ENCODE data around the gene GALNT7. TPM values are rescaled to one million over a fixed set of nuclear protein-coding genes. Genes with fewer than 3 reads are reported as not detected.

GALNT7 gene
- total and polyA plus RNA-seq, 7 donors: 0.69 to 3.2 (median 1.6) TPM

GRCh38 chr4:173161311-173161710 is 7.3 kb upstream of the GALNT7 start:
- Histone ChIP-seq H3K36me3 (ENCODE audit: insufficient read depth in 1 of 2, low read depth in 1 of 2) (no peaks in the 10 kb centered on the region), H3K27ac (no peak overlapping the region), H3K4me1 (no peaks in the 10 kb centered on the region), H3K4me3 (no peak overlapping the region), H3K27me3 (ENCODE audit: insufficient read depth in 3 of 3, low read length in 2 of 3) (no peaks in the 10 kb centered on the region), H3K9me3 (no peaks in the 10 kb centered on the region)
- TF ChIP-seq CTCF (IDR thresholded peaks at IDR 0.05): no peak
- DNase-seq: no peak
- intact Hi-C loops (cut with DNase I): no loop called here
- ATAC-seq: no peak

- intact Hi-C loops (cut with DNase I): no loop called here
Measured at GRCh38 chr4:173165706-173166105, 2.9 kb upstream of the GALNT7 start.

GRCh38 chr4:173166491-173166890 is 2.1 kb upstream of the GALNT7 start:
- H3K27me3 ChIP-seq (ENCODE audit: insufficient read depth in 3 of 3, low read length in 2 of 3): peaks cover 0 to 24% (median 0%) of the 10 kb centered on the region in 3 donors
- ATAC-seq (no peak), DNase-seq (no peak)
- H3K4me1 ChIP-seq: peaks cover 6% of the 10 kb centered on the region
- 91 to 94% (median 93%) methylated on average over 4 of the region's 4 CpGs for WGBS, 3 donors
- no peak for TF ChIP-seq CTCF (IDR thresholded peaks at IDR 0.05)
- no peak overlapping the region for H3K4me3 ChIP-seq
- intact Hi-C loops (cut with DNase I): no loop called here
- no peak overlapping the region for H3K27ac ChIP-seq
- no peaks in the 10 kb centered on the region for H3K36me3 ChIP-seq (ENCODE audit: insufficient read depth in 1 of 2, low read depth in 1 of 2)
- H3K9me3 ChIP-seq: no peaks in the 10 kb centered on the region

More at GRCh38 chr4:173165706-173166105, 2.9 kb upstream of the GALNT7 start:
- H3K36me3 ChIP-seq (ENCODE audit: insufficient read depth in 1 of 2, low read depth in 1 of 2): no peaks in the 10 kb centered on the region
- H3K4me3 ChIP-seq: no peak overlapping the region
- TF ChIP-seq CTCF (IDR thresholded peaks at IDR 0.05): no peak
- H3K4me1 ChIP-seq: peaks cover 6% of the 10 kb centered on the region
- ATAC-seq (no peak), DNase-seq (no peak)
- H3K27me3 ChIP-seq (ENCODE audit: insufficient read depth in 3 of 3, low read length in 2 of 3): peaks cover 0 to 21% (median 0%) of the 10 kb centered on the region in 3 donors
- no peaks in the 10 kb centered on the region for H3K9me3 ChIP-seq
- H3K27ac ChIP-seq: no peak overlapping the region

GRCh38 chr4:173167758-173168395 is 734 bp upstream of the GALNT7 start:
- intact Hi-C loops (cut with DNase I): no loop called here
- TF ChIP-seq CTCF (IDR thresholded peaks at IDR 0.05): no peak
- peak overlapping the region; percentile 81 for H3K4me3 ChIP-seq
- peak overlapping the region; percentile 69 for H3K27ac ChIP-seq
- ATAC-seq (peak in 1 of 4 donors; percentile 34), DNase-seq (peak in 1 of 2 donors; percentile 46)
- peaks cover 0 to 31% (median 0%) of the 10 kb centered on the region in 3 donors for H3K27me3 ChIP-seq (ENCODE audit: insufficient read depth in 3 of 3, low read length in 2 of 3)
- H3K36me3 ChIP-seq (ENCODE audit: insufficient read depth in 1 of 2, low read depth in 1 of 2): no peaks in the 10 kb centered on the region
- 3 to 8% (median 6%) methylated on average over 19 of the region's 19 CpGs for WGBS, 3 donors
- no peaks in the 10 kb centered on the region for H3K9me3 ChIP-seq
- H3K4me1 ChIP-seq: peaks cover 6% of the 10 kb centered on the region

GRCh38 chr4:173169178-173169427 is 492 bp downstream of the GALNT7 start:
- H3K4me1 ChIP-seq: peaks cover 6% of the 10 kb centered on the region
- H3K36me3 ChIP-seq (ENCODE audit: insufficient read depth in 1 of 2, low read depth in 1 of 2): no peaks in the 10 kb centered on the region
- peaks cover 0 to 31% (median 0%) of the 10 kb centered on the region in 3 donors for H3K27me3 ChIP-seq (ENCODE audit: insufficient read depth in 3 of 3, low read length in 2 of 3)
- peak overlapping the region; percentile 81 for H3K4me3 ChIP-seq
- 0 to 3% (median 2%) methylated on average over 6 to 41 of the region's 41 CpGs for WGBS, 3 donors
- intact Hi-C loops (cut with DNase I): no loop called here
- DNase-seq (no peak), ATAC-seq (peak in 2 of 4 donors; percentile 28 to 40)
- TF ChIP-seq CTCF (IDR thresholded peaks at IDR 0.05): no peak
- no peaks in the 10 kb centered on the region for H3K9me3 ChIP-seq
- H3K27ac ChIP-seq: peak overlapping the region; percentile 69

Measured in psoas muscle (tissue), 8 donors.